GM21717 (cell line): ENCODE measurements around the gene NAA40.

Source experiments
- ATAC-seq: cut with Tn5 transposase; IDR thresholded peaks from one replicate; pipeline ENCODE4 v1.9.1; 2021; ENCODE audit warnings: mild to moderate bottlenecking, moderate library complexity; ENCODE audit not compliant: unreplicated experiment

NAA40 gene

DNA sequence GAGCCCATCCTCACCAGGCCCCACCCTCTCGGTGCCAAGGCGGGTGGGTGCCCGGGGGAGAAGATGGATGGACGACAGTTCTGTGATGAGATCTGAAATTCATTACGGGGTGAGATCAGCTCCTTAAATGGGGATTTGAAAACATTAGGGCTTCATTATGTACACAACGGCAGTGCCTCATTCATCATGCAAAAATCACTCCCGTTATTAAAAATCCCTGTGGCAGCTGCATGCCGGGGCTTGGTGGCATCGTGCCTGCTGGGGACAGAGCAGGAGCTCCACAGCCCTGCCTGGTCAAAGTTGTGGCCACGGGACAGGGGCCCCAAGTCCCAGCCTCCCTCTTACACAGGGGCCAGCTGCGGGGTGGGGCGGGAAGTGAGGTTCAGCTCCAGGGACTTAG, 67.6 kb downstream of the NAA40 start:
- no peak for ATAC-seq
